ENCODE measurements around the gene KDELR3.

The KDELR3 gene

GRCh38 chr22:38450234-38450797 is 17.6 kb upstream of the KDELR3 start:
- no peaks in the 10 kb centered on the region for H3K36me3 ChIP-seq (ENCODE audit: control insufficient read depth, insufficient read depth, low read length)
- peaks cover 6% of the 10 kb centered on the region for H3K4me1 ChIP-seq (ENCODE audit: control insufficient read depth, insufficient read depth, low read length, poor library complexity, severe bottlenecking)
- H3K9me3 ChIP-seq (ENCODE audit: control insufficient read depth, low read length), result no peaks in the 10 kb centered on the region
- H3K4me3 ChIP-seq (ENCODE audit: insufficient read depth, low read depth, low read length, poor library complexity, severe bottlenecking), result no peak overlapping the region
- no peak for DNase-seq
- H3K27ac ChIP-seq (ENCODE audit: insufficient read depth, low read length, poor library complexity, severe bottlenecking), result no peak overlapping the region
- peaks cover 28% of the 10 kb centered on the region for H3K27me3 ChIP-seq (replicated peaks; ENCODE audit: control insufficient read depth, insufficient read depth, low read length, poor library complexity, severe bottlenecking)

- H3K4me3 ChIP-seq (ENCODE audit: insufficient read depth, low read depth, low read length, poor library complexity, severe bottlenecking), result no peak overlapping the region
- no peaks in the 10 kb centered on the region for H3K9me3 ChIP-seq (ENCODE audit: control insufficient read depth, low read length)
- no peak for DNase-seq
- H3K36me3 ChIP-seq (ENCODE audit: control insufficient read depth, insufficient read depth, low read length), result no peaks in the 10 kb centered on the region
- peaks cover 10% of the 10 kb centered on the region for H3K4me1 ChIP-seq (ENCODE audit: control insufficient read depth, insufficient read depth, low read length, poor library complexity, severe bottlenecking)
- peaks cover 38% of the 10 kb centered on the region for H3K27me3 ChIP-seq (replicated peaks; ENCODE audit: control insufficient read depth, insufficient read depth, low read length, poor library complexity, severe bottlenecking)
- H3K27ac ChIP-seq (ENCODE audit: insufficient read depth, low read length, poor library complexity, severe bottlenecking), result no peak overlapping the region
These were observed 16.5 kb upstream of the KDELR3 start for GRCh38 chr22:38451404-38451803.

GRCh38 chr22:38451864-38452263 is 16.0 kb upstream of the KDELR3 start:
- no peaks in the 10 kb centered on the region for H3K36me3 ChIP-seq (ENCODE audit: control insufficient read depth, insufficient read depth, low read length)
- H3K27me3 ChIP-seq (replicated peaks; ENCODE audit: control insufficient read depth, insufficient read depth, low read length, poor library complexity, severe bottlenecking), result peaks cover 43% of the 10 kb centered on the region
- no peaks in the 10 kb centered on the region for H3K9me3 ChIP-seq (ENCODE audit: control insufficient read depth, low read length)
- H3K27ac ChIP-seq (ENCODE audit: insufficient read depth, low read length, poor library complexity, severe bottlenecking), result no peak overlapping the region
- H3K4me3 ChIP-seq (ENCODE audit: insufficient read depth, low read depth, low read length, poor library complexity, severe bottlenecking), result no peak overlapping the region
- H3K4me1 ChIP-seq (ENCODE audit: control insufficient read depth, insufficient read depth, low read length, poor library complexity, severe bottlenecking), result peaks cover 10% of the 10 kb centered on the region
- DNase-seq, result no peak

GRCh38 chr22:38452373-38453065 is 15.4 kb upstream of the KDELR3 start:
- Histone ChIP-seq H3K4me1 (ENCODE audit: control insufficient read depth, insufficient read depth, low read length, poor library complexity, severe bottlenecking) (peaks cover 10% of the 10 kb centered on the region), H3K27ac (ENCODE audit: insufficient read depth, low read length, poor library complexity, severe bottlenecking) (no peak overlapping the region), H3K4me3 (ENCODE audit: insufficient read depth, low read depth, low read length, poor library complexity, severe bottlenecking) (no peak overlapping the region), H3K9me3 (ENCODE audit: control insufficient read depth, low read length) (no peaks in the 10 kb centered on the region), H3K36me3 (ENCODE audit: control insufficient read depth, insufficient read depth, low read length) (no peaks in the 10 kb centered on the region), H3K27me3 (replicated peaks; ENCODE audit: control insufficient read depth, insufficient read depth, low read length, poor library complexity, severe bottlenecking) (peaks cover 46% of the 10 kb centered on the region)
- DNase-seq, result no peak

GRCh38 chr22:38453066-38453672 is 14.7 kb upstream of the KDELR3 start:
- Histone ChIP-seq H3K27me3 (replicated peaks; ENCODE audit: control insufficient read depth, insufficient read depth, low read length, poor library complexity, severe bottlenecking) (peaks cover 46% of the 10 kb centered on the region), H3K9me3 (ENCODE audit: control insufficient read depth, low read length) (no peaks in the 10 kb centered on the region), H3K4me3 (ENCODE audit: insufficient read depth, low read depth, low read length, poor library complexity, severe bottlenecking) (no peak overlapping the region), H3K36me3 (ENCODE audit: control insufficient read depth, insufficient read depth, low read length) (no peaks in the 10 kb centered on the region), H3K27ac (ENCODE audit: insufficient read depth, low read length, poor library complexity, severe bottlenecking) (no peak overlapping the region), H3K4me1 (ENCODE audit: control insufficient read depth, insufficient read depth, low read length, poor library complexity, severe bottlenecking) (peaks cover 10% of the 10 kb centered on the region)
- no peak for DNase-seq

- peaks cover 10% of the 10 kb centered on the region for H3K4me1 ChIP-seq (ENCODE audit: control insufficient read depth, insufficient read depth, low read length, poor library complexity, severe bottlenecking)
- no peaks in the 10 kb centered on the region for H3K36me3 ChIP-seq (ENCODE audit: control insufficient read depth, insufficient read depth, low read length)
- H3K27ac ChIP-seq (ENCODE audit: insufficient read depth, low read length, poor library complexity, severe bottlenecking), result no peak overlapping the region
- peak overlapping the region; percentile 45 for H3K4me3 ChIP-seq (ENCODE audit: insufficient read depth, low read depth, low read length, poor library complexity, severe bottlenecking)
- no peaks in the 10 kb centered on the region for H3K9me3 ChIP-seq (ENCODE audit: control insufficient read depth, low read length)
- H3K27me3 ChIP-seq (replicated peaks; ENCODE audit: control insufficient read depth, insufficient read depth, low read length, poor library complexity, severe bottlenecking), result peaks cover 46% of the 10 kb centered on the region
- DNase-seq, result no peak
These were observed 13.9 kb upstream of the KDELR3 start for GRCh38 chr22:38453996-38454352.

GRCh38 chr22:38454353-38455075 is 13.4 kb upstream of the KDELR3 start:
- H3K36me3 ChIP-seq (ENCODE audit: control insufficient read depth, insufficient read depth, low read length), result no peaks in the 10 kb centered on the region
- H3K9me3 ChIP-seq (ENCODE audit: control insufficient read depth, low read length), result no peaks in the 10 kb centered on the region
- DNase-seq, result no peak
- H3K27me3 ChIP-seq (replicated peaks; ENCODE audit: control insufficient read depth, insufficient read depth, low read length, poor library complexity, severe bottlenecking), result peaks cover 46% of the 10 kb centered on the region
- H3K27ac ChIP-seq (ENCODE audit: insufficient read depth, low read length, poor library complexity, severe bottlenecking), result no peak overlapping the region
- H3K4me1 ChIP-seq (ENCODE audit: control insufficient read depth, insufficient read depth, low read length, poor library complexity, severe bottlenecking), result peaks cover 10% of the 10 kb centered on the region
- H3K4me3 ChIP-seq (ENCODE audit: insufficient read depth, low read depth, low read length, poor library complexity, severe bottlenecking), result peak overlapping the region; percentile 45

- H3K36me3 ChIP-seq (ENCODE audit: control insufficient read depth, insufficient read depth, low read length), result no peaks in the 10 kb centered on the region
- H3K27ac ChIP-seq (ENCODE audit: insufficient read depth, low read length, poor library complexity, severe bottlenecking), result no peak within 1 kb of the TSS
- no peaks in the 10 kb centered on the region for H3K9me3 ChIP-seq (ENCODE audit: control insufficient read depth, low read length)
- DNase-seq, result no peak
- H3K4me1 ChIP-seq (ENCODE audit: control insufficient read depth, insufficient read depth, low read length, poor library complexity, severe bottlenecking), result peaks cover 10% of the 10 kb centered on the region
- peaks cover 46% of the 10 kb centered on the region for H3K27me3 ChIP-seq (replicated peaks; ENCODE audit: control insufficient read depth, insufficient read depth, low read length, poor library complexity, severe bottlenecking)
- H3K4me3 ChIP-seq (ENCODE audit: insufficient read depth, low read depth, low read length, poor library complexity, severe bottlenecking), result peak within 1 kb of the TSS; percentile 45
These were observed 12.8 kb upstream of the KDELR3 start, which contains the start of gene KCNJ4 for GRCh38 chr22:38455076-38455529. Gene KCNJ4, minus strand, starts transcription at chr22:38455199. Its CDS starts 27,067 bp downstream, at chr22:38428132.

GRCh38 chr22:38455530-38456271 is 12.2 kb upstream of the KDELR3 start:
- peak overlapping the region; percentile 32 for H3K4me3 ChIP-seq (ENCODE audit: insufficient read depth, low read depth, low read length, poor library complexity, severe bottlenecking)
- H3K36me3 ChIP-seq (ENCODE audit: control insufficient read depth, insufficient read depth, low read length), result no peaks in the 10 kb centered on the region
- DNase-seq, result no peak
- no peak overlapping the region for H3K27ac ChIP-seq (ENCODE audit: insufficient read depth, low read length, poor library complexity, severe bottlenecking)
- H3K9me3 ChIP-seq (ENCODE audit: control insufficient read depth, low read length), result no peaks in the 10 kb centered on the region
- peaks cover 46% of the 10 kb centered on the region for H3K27me3 ChIP-seq (replicated peaks; ENCODE audit: control insufficient read depth, insufficient read depth, low read length, poor library complexity, severe bottlenecking)
- H3K4me1 ChIP-seq (ENCODE audit: control insufficient read depth, insufficient read depth, low read length, poor library complexity, severe bottlenecking), result peaks cover 10% of the 10 kb centered on the region
